Fibroblast of skin of back (primary cell): Measurements from ENCODE around the gene SFTPD.

Experiments used
- DNase-seq: peaks from one replicate; pipeline ENCODE4 v3.0.0-alpha.2; 2013

SFTPD gene

DNA sequence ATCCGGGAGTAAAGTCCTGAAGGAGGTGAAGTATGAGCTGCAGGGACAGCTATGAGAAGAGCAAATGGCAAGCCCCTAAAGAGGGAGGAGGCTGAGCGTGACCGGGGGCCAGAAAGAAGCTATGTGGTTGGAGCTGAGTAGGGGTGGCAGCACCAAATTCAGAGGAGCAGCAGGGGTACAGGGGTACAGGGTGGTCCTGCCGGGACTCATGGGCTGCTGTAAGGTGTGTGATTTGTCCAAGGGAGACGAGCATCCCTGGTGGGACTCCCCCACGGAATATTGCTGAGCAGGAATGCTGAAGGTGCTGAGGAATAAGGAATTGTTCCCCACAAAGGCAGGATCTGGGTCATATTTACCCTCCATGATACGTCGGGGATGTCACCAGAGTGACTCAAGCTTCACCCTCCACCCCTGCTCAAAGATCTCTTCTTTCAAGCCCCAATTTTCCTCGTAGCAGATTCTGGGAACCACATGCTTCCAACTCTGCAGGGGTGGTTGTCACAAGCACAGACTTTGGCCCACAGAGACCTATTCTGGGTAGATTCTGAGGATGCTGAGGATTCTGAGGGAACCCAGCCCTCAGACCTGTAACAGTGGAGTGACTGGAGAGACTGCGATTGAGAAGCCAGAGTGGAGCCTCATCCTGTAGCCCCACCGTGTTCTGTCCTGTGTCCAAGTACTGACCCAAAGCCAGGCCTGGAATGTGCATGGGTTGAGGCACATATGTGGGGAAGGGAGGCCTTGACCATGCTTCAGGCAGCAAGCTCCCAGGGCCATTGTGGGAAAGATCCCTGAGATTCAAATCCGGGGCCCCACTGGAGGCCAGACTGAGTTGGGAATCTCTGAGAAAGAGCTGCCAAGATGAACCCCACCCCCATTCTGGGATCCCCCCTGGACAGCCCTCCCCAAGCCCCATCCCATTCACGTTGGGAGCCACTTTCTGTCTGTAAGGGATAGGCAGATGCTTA, 4.2 kb downstream of the SFTPD start:
- no peak for DNase-seq

DNA sequence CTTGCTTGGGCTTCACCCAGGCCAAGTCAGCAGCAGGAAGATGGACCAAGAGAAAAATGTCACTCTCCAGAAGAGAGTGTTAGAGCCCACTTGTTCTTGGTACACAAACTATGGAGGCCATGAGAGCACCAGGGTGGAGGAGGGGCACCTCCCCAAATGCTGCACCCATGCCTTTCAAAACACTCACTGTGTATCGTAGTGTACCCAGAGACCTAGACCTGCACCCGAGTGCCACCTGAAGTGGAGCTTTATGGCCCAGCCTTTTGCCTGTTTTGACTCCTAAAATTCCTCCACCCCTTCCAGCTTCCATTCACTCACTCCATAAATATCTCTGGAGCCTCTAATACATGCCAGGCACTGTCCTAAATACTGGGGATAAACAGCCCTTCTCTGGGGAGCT, 5.0 kb downstream of the SFTPD start:
- DNase-seq = no peak

DNA sequence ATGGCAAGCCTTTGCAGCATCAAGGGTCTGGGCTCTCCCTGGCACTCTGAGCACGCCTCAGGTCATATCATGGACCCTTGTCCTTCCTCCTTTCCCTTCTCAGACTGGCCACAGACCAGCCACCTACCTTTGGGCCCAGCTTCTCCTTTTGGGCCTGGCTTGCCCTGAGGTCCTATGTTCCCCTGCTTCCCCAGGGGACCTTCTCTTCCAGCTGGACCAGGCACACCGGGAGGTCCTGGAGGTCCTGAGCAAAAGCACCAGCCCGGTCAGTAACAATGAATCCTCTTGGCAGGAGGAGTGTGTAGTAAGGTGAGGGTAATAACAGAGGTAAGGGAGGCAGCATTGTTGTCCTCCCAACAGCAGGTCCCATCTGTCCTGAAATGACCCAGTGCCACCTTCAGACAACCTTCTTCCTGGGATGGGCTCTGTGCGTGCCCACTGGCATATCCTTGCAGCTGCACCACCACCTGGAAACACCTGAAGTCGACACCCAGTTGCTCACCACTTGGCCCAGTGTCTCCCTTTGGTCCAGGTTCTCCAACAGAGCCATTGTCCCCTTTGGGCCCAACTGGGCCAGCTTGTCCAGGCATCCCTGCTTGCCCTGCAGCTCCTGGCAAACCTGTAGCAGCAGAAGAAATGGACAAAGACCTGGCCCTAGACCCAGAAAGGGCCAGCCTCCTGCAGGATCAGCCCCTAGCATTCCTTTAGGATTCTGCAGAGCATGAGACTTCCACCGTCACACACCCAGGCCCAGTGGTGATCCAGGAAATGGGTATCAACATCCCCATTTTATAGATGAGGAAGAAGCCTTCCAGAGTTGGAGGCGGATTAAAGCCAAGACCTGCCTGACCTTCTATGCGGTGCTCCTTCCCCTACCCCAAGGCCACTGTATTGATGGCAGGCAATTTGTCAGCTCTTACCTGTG, 6.4 kb downstream of the SFTPD start:
- no peak for DNase-seq

DNA sequence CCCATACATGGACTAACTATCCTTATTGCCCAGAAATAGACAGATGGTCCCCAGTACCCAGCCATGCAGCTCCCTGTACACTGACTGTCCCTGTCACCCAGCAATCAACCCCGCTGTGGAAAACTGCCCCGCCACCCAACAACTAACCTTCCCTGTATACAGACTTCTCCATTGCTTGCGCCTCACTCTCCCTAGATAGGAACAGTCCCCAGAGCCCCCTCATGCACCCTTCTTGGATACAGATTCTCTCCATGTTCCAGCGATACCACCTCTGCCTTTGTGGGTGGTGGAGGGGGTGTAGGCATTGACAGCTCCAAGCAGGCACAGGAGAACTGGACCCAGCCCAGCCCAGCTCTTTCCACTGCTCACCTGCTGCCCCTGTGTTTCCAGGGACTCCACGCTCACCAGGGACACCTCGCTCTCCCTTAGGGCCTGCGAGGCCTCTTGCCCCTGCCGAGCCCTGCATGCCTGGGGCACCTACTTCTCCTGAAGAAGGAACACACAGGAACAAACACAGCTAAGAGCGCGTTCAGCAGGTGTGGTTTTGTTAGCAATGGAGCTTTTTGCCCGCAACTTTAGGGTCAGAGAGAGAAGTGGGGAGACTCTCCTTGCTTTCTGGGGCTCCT, 7.2 kb downstream of the SFTPD start:
- no peak for DNase-seq

DNA sequence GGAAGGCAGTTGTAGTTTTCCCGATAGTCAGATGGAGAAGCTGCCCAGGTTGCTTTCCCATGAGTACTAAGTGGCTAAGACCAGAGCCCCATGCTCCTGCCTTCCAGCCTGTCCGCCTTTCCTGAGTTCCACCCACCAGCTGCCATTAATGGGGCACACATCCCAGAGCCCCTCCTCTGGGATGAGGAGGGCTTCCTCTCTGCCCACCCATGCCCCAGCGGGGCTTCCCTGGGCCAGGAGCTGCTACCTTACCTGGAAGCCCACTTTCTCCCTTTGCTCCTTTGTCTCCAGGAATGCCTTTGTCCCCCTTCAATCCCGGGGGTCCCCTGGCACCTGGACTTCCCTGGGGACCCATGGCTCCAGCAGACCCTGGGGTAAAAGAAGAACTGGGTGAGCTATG, 7.8 kb downstream of the SFTPD start:
- no peak for DNase-seq

DNA sequence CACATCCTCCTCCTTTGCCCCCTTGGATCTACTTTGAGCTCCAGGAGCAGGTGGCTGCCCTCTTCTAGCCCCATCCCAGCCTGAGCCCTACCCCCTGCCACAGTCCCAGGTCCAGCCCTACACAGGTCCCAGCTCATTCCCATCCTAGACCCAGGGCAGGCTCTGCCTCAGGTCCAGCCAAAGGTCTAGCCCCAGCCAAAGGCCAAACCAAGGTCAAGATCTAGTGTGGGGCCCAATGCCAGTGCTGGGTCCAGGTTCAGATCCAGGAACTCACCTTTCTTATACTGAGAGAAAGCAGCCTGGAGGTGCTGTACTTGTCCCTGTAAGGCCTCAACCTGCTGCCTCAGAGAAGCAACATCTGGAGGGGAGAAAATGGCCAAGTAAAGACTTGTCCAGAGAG, 8.5 kb downstream of the SFTPD start:
- DNase-seq = no peak

DNA sequence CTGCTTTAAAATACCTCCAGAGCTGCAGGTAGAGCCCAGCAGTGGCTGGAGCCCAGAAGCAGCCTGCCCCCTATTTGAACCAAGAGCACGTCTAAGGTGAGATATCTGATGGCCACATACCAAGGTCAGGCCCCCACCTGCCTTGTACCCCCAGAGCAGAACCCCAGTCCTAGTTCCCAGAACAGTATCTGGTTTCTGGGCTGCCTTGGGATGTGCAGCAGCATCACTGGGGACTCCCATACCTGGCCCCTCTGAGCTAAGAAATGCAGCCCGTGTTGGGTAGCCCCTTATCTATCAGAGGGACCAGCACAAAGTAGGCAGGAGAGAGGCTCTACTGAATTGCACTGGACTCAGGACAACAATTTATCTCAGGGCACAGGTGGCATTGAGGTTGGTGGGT, 8.9 kb downstream of the SFTPD start:
- no peak for DNase-seq

DNA sequence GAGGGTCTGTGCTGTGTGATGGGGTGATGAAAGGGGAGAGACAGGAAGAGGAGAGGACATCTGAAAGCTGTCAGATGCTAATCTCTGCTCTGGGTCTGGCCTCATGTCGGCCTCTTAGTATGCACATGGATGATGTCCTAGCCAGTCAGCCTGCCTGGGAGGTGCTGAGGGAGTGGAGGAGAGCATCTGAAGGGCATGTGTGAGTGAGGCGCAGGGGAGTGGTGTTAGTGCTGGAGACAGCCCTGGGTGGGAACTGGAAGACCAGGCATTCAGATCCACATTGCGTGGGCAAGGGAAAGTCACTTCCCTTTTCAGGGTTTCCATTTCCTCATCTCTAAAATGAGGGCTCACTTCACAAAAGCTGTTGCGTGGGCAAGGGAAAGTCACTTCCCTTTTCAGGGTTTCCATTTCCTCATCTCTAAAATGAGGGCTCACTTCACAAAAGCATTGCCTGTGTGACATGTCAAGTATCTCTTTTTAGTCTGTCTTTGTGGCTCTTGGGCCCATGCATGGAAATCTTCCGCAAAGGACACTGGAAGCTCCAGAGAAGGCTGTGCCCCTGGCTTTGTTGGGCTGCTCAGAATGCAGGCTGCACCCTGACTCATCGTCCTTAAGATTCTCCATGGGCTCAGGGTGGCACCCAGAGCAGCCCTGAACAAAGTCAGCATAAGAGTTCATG, 10.0 kb downstream of the SFTPD start:
- DNase-seq = no peak

DNA sequence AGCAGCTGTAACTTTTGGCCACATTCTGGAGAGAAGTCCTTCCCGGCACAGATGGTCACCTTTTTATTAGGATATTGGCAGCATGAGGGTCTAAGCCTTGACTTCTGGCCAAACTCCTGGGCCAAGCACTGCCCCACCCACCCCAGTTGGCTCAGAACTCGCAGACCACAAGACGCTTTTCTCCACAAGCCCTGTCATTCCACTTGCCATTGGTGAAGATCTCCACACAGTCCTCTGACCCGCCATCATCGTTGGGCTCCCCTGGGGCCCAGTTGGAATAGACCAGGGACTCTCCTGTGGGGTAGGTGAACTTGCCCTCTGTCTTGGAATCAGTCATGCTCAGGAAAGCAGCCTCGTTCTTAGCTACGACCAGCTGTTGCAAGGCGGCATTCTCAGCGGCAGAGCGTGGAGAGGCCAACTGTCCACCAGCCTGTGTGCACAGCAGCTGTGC, 11.2 kb downstream of the SFTPD start:
- no peak for DNase-seq

DNA sequence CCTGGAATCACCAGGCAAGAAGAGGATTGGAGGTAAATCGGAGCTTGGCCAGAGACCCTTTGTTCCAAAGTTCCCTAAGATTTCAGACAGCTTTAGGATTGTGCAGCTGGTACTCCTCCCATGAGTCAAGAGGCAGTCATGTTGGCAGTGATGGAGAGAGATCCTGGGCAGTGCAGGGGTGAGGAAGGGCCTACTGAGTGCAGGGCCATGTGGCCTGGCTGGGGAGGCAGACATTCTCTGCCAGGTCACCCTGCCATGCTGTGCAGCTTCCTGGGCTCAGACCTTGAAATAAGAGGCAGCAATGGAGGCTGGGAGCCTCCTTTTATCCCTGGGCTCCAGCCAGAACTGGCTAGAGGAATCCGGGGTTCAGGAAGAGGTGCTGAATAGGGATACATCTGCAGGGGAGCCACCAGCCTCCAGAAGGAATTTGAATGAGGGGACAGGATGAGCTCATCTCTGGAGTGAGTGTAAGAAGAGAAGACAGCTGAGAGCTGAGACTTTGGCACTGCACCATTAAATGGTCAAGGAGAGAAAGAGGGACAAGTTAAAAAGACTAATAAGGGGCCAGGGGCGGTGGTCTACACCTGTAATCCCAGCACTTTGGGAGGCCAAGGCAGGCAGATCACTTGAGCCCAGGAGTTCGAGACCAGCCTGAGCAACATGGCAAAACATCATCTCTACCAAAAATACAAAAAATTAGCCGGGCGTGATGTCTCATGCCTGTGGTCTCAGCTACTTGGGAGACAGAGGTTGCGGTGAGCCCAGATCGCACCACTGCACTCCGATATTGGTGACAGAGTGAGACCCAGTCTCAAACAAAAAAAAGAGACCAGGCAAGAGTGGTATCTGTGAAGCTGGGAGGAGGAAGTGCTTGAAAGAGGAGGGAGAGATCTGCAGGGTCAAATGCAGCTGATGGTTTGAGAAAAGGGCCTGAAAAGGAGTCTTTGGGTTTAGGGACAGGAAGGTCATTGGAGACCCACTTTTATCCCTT, 12.0 kb downstream of the SFTPD start:
- DNase-seq = no peak

DNA sequence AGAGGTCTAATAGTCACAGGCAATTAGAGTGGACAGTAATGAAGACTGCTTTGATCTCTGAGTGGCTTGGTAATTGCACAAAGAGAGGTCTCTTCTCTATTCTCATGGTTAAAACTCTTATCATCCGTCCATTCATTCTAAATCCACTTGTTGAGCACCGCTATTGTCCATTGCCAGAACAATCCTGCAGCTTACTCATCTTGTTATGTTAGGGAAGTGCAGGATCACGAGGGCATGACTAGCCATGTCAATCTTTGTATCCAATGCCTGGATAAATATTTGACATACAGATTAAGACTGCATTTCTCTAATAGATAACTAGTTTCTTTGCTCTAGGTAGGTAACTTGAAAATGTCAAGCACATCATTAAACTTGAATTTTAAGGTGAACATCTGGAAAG, 14.9 kb downstream of the SFTPD start:
- DNase-seq = no peak

DNA sequence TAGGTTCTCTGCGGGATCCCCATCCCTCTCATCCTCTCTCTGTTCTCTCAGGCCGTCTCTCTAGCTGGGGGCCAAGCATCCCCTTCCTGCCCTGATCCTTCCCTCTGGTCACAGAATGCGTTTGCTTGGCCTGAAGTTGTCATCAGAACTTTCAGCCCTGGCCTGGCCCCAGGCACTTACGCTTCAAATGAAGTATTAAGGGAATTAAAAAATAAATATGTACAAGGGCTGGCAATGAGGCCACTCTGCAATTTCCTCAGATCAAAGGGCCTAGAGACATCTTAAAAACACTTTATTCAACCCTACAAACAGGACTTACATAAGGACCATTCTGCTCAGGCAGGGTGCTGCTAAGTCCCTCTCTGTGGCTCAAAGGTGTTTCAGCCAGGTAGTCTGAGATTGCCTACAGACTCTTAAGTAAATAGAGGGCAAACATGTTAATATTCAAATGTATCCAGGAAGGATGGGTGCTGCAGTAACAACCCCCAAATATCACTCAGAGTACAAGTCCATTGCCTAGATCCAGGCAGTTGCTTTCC, 16.0 kb downstream of the SFTPD start:
- no peak for DNase-seq

DNA sequence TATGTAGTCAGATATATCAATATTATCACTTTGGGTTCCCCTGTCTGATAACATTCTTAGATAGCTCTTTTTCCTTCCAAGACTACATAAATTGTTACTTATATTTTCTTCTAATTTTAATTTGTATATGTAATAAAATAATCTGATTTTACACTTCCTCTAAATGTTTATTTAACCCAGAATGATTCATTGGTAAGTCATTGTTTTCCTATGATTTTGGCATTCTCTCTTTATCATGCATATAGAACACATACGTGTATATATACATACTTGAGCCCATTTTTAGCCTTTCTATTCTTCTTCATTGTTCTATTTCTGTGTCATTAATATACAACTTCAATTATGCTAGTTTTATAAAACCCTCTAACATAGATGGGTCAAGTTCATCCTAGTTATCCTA, 16.6 kb downstream of the SFTPD start:
- peak; percentile 19 for DNase-seq

DNA sequence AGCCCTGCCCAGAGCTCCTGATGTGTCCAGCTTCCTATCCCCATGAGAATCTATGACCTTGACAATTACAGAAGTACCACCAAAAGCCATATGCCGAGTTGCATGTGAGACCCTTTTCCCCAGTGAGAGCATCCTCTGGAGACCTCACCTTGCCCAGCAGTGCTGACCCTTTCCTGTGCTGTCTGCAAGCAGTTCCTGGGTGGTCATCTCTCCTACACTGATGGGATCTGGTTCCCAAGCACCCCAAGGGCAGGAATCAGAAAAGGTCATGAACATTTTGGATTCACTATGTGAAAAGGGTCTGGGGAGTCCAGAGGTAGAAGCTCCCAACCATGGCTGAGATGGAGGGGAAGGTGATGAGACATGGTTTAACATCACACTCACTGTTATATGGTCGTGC, 18.2 kb downstream of the SFTPD start:
- DNase-seq = no peak

DNA sequence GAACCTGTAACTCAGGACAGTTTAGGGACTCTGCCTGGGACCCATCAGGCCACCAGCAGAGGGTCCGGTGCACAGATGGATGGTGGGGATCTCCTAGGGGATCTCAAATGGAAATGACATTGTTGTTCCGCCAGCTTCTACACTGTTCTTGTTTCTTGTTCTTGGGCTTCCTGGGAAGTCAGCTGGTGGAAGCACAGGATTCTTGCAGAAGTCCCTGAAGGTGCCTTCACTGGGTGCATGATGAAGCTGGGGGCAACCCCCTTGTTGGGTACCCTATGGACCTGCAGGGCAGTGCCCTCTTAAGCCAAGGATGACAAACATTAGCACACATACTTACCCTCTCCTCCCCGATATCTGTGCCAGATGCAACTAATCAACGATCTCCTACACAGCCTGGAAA, 18.6 kb downstream of the SFTPD start:
- DNase-seq = no peak

DNA sequence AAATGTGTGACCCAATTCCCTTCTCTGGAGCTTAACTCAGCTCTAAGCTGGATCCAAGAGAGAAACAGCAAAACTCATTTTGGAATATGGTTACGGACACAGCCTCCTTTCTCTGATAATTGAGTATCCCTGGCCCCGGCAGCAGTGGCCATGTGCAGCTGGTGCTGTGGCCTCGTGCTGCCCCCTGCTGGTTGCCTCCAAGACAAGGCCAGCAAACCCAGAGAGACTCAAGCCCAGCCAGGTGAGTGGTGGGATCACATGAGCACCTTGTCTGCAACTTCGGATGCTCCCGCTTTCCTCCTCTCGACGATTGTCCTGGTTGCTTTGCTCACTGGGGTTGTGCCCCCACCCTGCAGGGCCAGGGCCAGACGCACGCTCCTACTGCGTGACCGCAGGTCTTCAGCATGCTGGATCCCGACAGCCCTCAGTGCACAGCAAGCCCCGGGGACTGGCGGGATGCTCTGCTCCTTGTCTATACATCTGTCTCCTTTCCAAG, 19.4 kb downstream of the SFTPD start:
- peak; percentile 63 for DNase-seq

DNA sequence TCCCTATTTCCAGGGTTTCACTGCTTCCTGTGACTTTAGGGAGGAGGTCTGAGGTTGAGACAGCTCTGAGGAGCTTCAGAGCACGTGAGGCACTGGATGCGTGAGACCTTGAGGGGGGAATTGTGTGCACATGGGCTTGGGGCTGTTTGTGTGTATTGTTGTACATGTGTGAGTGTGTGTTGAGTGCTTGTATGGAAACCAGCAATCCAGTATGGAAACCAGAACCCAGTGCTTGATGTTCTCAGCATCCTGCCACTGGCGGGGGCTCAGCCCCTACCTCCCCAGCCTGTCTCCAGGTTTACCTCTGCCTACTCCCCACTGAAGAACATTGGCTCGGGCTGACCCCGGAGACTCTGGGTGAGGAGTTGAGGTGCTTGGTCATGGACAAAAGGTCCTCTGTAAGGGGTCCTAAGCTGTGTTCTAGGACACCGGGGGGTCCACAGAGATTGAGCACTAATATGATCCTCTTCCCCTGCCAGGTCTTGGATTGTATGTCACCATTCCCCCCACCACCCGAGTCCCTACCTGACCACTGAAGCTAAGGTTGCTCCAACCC, 20.8 kb downstream of the SFTPD start:
- DNase-seq = no peak

DNA sequence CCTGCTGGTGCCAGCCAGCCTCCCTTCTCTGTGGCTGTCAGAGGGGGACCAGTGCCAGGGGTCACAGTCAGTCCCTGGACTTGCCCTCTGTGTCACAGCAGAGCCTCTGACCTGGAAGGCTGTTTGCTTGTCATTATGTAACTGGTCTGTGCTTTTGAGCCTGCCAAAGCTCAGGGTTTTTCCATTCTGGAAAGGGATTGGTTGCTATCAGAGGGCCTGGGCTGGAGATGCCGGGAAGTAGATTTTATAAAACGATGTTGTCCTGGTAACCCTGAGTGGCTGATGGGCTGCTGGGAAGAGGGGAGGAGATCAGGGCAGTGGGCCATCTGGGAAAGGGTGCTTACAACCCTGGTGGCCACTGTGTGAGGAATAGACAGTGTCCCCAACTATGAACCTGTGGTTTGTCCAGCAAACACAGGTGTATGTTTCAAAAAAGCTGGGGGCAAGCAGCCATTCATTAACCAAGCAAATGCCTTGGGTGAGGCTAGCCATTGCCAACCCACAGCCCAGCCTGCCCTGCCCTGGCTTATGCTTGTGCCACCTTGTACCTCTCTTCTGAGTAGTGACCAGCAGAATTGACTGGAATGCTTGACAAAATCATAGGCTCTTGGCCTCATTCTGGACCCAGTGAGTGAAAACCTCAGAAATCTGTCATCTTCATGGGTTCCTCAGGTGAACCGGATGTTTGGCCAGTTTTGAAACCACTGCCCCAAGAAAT, 21.6 kb downstream of the SFTPD start:
- no peak for DNase-seq

DNA sequence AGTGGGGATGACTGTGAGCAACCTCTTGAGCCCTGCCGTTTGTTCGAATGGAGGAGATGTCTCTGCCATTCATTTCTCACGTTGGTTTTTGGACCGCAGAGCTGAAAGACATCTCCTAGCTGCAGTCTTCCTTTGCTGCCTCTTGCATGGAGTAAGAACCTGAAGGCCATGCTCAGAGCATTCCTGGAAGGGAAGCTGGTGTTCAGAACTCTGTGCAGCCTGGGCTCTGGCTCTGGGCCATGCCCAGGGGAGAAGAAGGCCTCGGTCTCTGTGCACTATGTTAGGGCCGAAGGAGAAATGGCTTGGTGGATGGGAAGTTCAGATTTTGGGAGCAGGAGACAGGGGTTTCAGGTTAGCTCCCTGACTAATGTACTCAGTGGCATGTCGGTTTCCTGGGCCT, 22.9 kb downstream of the SFTPD start:
- DNase-seq = no peak

DNA sequence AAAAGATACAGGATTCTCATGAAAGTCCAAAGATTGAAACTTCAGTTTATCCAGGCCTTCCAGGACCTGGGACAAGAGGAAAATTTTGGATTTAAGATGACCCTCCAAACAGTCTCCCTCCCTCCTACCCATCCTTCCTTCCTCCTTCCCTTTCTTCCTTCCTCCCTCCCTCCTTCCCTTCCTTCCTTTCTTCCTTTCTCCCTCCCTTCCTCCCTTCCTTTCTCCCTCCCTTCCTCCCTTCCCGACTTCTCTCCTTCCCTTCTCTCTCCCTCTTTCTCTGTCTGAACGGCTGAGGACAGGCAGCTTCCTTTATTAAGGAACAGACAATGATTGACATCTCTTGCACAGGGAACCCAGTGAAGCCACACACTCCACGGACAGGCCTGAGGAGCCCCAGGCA, 23.3 kb downstream of the SFTPD start:
- DNase-seq = no peak
